ENCODE data around the gene CNNM4. TPM values are rescaled to one million over a fixed set of nuclear protein-coding genes. Genes with fewer than 3 reads are reported as not detected.

CNNM4 gene
- polyA plus RNA-seq, 1 of the 3 experiments (the other 2 are of a cell fraction), result 5.5 TPM

- Histone ChIP-seq H3K27me3 (ENCODE audit: insufficient read depth) (no peaks in the 10 kb centered on the region), H3K79me2 (ENCODE audit: insufficient read depth) (no peaks in the 10 kb centered on the region), H4K20me1 (ENCODE audit: insufficient read depth) (no peaks in the 10 kb centered on the region), H3K36me3 (replicated peaks in 1 of 2; ENCODE audit: control insufficient read depth in 1 of 2, insufficient read depth in 2 of 2, low read length in 1 of 2) (no peaks in the 10 kb centered on the region), H2AFZ (ENCODE audit: low read depth) (no peak overlapping the region), H3K4me2 (no peak overlapping the region), H3F3A (replicated peaks; ENCODE audit: insufficient read depth) (peaks cover 3% of the 10 kb centered on the region), H3K9me3 (no peaks in the 10 kb centered on the region), H3K27ac (ENCODE audit: low read depth in 2 of 2, low read length in 1 of 2) (no peak overlapping the region), H3K4me1 (ENCODE audit: control insufficient read depth in 1 of 2, insufficient read depth in 2 of 2, low read depth in 1 of 2, low read length in 1 of 2) (peaks cover 0 to 8% of the 10 kb centered on the region in 2 experiments; a peak in 1 of 4 replicates), H3K9ac (no peak overlapping the region), H3K4me3 (ENCODE audit: low read depth in 2 of 2, low read length in 1 of 2) (no peak overlapping the region), H3K9me2 (no peaks in the 10 kb centered on the region)
- CTCF ChIA-PET, result interaction anchor here (1.1 to 2.6 kb wide), 3 partner anchors 12 to 25 kb away, joined by 3 to 14 read pairs (median 5); no protein-coding TSS in a partner anchor
- POLR2A ChIA-PET, result no interaction called here
- no peak for DNase-seq
- WGBS (ENCODE audit: low lambda C conversion rate), result 8% methylated on average over 1 of the region's 1 CpG
- no peak for TF ChIP-seq TCF12 (IDR thresholded peaks at IDR 0.05)
- no peak for TF ChIP-seq RXRA (IDR thresholded peaks at IDR 0.05; ENCODE audit: borderline replicate concordance, low read depth)
- no peak for TF ChIP-seq POLR2AphosphoS5 (IDR thresholded peaks at IDR 0.05; ENCODE audit: low read depth, low read length)
- TF ChIP-seq TEAD4 (IDR thresholded peaks at IDR 0.05; ENCODE audit: borderline replicate concordance, insufficient read depth), result no peak
- TF ChIP-seq EP300 (IDR thresholded peaks at IDR 0.05; ENCODE audit: borderline replicate concordance in 1 of 2, low read depth in 1 of 2, low read length in 1 of 2), result no peak
- no peak for TF ChIP-seq ZBTB33 (IDR thresholded peaks at IDR 0.05; ENCODE audit: borderline replicate concordance, low read depth)
- no peak for TF ChIP-seq RAD21 (IDR thresholded peaks at IDR 0.05; ENCODE audit: low read length)
- no peak for TF ChIP-seq MEF2A (IDR thresholded peaks at IDR 0.05; ENCODE audit: borderline replicate concordance, low read depth)
- no peak for TF ChIP-seq MXI1 (IDR thresholded peaks at IDR 0.05; ENCODE audit: low read depth, low read length)
- no peak for TF ChIP-seq ELF1 (IDR thresholded peaks at IDR 0.05)
- TF ChIP-seq YY1 (IDR thresholded peaks at IDR 0.05; ENCODE audit: low read depth), result no peak
- TF ChIP-seq RCOR1 (IDR thresholded peaks at IDR 0.05; ENCODE audit: low read length), result no peak
- no peak for TF ChIP-seq PBX3 (IDR thresholded peaks at IDR 0.05)
- TF ChIP-seq JUND (IDR thresholded peaks at IDR 0.05), result no peak
Observed at GRCh38 chr2:96775160-96775559, 14.5 kb downstream of the CNNM4 start.

GRCh38 chr2:96783388-96783787 lies 22.7 kb downstream of the CNNM4 start:
- no peak overlapping the region for H3K4me3 ChIP-seq (ENCODE audit: low read depth in 2 of 2, low read length in 1 of 2)
- peaks cover 14% of the 10 kb centered on the region for H3F3A ChIP-seq (replicated peaks; ENCODE audit: insufficient read depth)
- H3K9me3 ChIP-seq, result no peaks in the 10 kb centered on the region
- H3K4me1 ChIP-seq (ENCODE audit: control insufficient read depth in 1 of 2, insufficient read depth in 2 of 2, low read depth in 1 of 2, low read length in 1 of 2), result peaks cover 3 to 12% of the 10 kb centered on the region in 2 experiments; a peak in 2 of 4 replicates
- H2AFZ ChIP-seq (ENCODE audit: low read depth), result no peak overlapping the region
- TF ChIP-seq EZH2phosphoT487 (IDR thresholded peaks at IDR 0.05; ENCODE audit: borderline replicate concordance, low read depth) (no peak), TEAD4 (IDR thresholded peaks at IDR 0.05; ENCODE audit: borderline replicate concordance, insufficient read depth) (no peak), SMC3 (IDR thresholded peaks at IDR 0.05; ENCODE audit: low read depth, low read length) (no peak), EP300 (IDR thresholded peaks at IDR 0.05; ENCODE audit: borderline replicate concordance in 1 of 2, low read depth in 1 of 2, low read length in 1 of 2) (no peak), CHD2 (IDR thresholded peaks at IDR 0.05; ENCODE audit: low read length, partially characterized antibody) (no peak), USF1 (IDR thresholded peaks at IDR 0.05; ENCODE audit: borderline replicate concordance, low read depth) (no peak), NRF1 (IDR thresholded peaks at IDR 0.05; ENCODE audit: low read depth, low read length) (no peak), GATA2 (CRISPR knock-in tag; IDR thresholded peaks at IDR 0.05) (no peak), NFIC (IDR thresholded peaks at IDR 0.05; ENCODE audit: borderline replicate concordance) (no peak), ZBTB33 (IDR thresholded peaks at IDR 0.05; ENCODE audit: borderline replicate concordance, low read depth) (no peak), POLR2AphosphoS5 (IDR thresholded peaks at IDR 0.05; ENCODE audit: low read depth, low read length) (no peak), RXRA (IDR thresholded peaks at IDR 0.05; ENCODE audit: borderline replicate concordance, low read depth) (no peak), USF2 (IDR thresholded peaks at IDR 0.05; ENCODE audit: borderline replicate concordance, low read depth, low read length) (no peak)
- ChIA-PET CTCF (interaction anchor here (9.3 kb wide), 1 partner anchor 22 kb away, joined by 58 read pairs; the partner anchor contains the start of gene CNNM4), POLR2A (no interaction called here)
- H3K36me3 ChIP-seq (replicated peaks in 1 of 2; ENCODE audit: control insufficient read depth in 1 of 2, insufficient read depth in 2 of 2, low read length in 1 of 2), result no peaks in the 10 kb centered on the region
- H3K27me3 ChIP-seq (ENCODE audit: insufficient read depth), result no peaks in the 10 kb centered on the region
- H3K4me2 ChIP-seq, result no peak overlapping the region
- no peaks in the 10 kb centered on the region for H3K79me2 ChIP-seq (ENCODE audit: insufficient read depth)
- H3K27ac ChIP-seq (ENCODE audit: low read depth in 2 of 2, low read length in 1 of 2), result no peak overlapping the region
- 84% methylated on average over 4 of the region's 4 CpGs for WGBS (ENCODE audit: low lambda C conversion rate)
- no peak overlapping the region for H3K9ac ChIP-seq
- DNase-seq, result no peak
- no peaks in the 10 kb centered on the region for H3K9me2 ChIP-seq
- H4K20me1 ChIP-seq (ENCODE audit: insufficient read depth), result no peaks in the 10 kb centered on the region
